H9 (cell line): Measurements from ENCODE around the gene TPPP2. TPM values are rescaled to one million over a fixed set of nuclear protein-coding genes. Genes with fewer than 3 reads are reported as not detected.

Source experiments
- DNase-seq: peaks from one replicate; pipeline ENCODE4 v3.0.0-alpha.2; 2017
- H2AFZ ChIP-seq: one replicate; pipeline ENCODE4 v1.6.1; 2013; ENCODE audit warnings: mild to moderate bottlenecking, low read length, control low read depth, moderate library complexity
- H2AK5ac ChIP-seq: 2 replicates; pipeline ENCODE4 v1.6.1; 2013; ENCODE audit warnings: low read length, control low read depth, mixed read lengths; ENCODE audit not compliant: insufficient read length
- H2BK120ac ChIP-seq: one replicate; pipeline ENCODE4 v1.6.1; 2013; ENCODE audit warnings: low read depth, mild to moderate bottlenecking, low read length, control low read depth, inconsistent platforms; ENCODE audit not compliant: poor library complexity, severe bottlenecking
- H2BK12ac ChIP-seq: 2 replicates; pipeline ENCODE4 v1.6.1; 2013; ENCODE audit warnings: low read length, control low read depth, mixed read lengths, low read depth; ENCODE audit not compliant: insufficient read length
- H2BK15ac ChIP-seq: 2 replicates; pipeline ENCODE4 v1.6.1; 2013; ENCODE audit warnings: low read depth, low read length, control low read depth
- H2BK20ac ChIP-seq: one replicate; pipeline ENCODE4 v1.6.1; 2013; ENCODE audit warnings: low read depth, mild to moderate bottlenecking, low read length, control low read depth, inconsistent platforms; ENCODE audit not compliant: poor library complexity, severe bottlenecking
- H2BK5ac ChIP-seq: 2 replicates; pipeline ENCODE4 v1.6.1; 2013; ENCODE audit warnings: low read length, control low read depth, mixed read lengths; ENCODE audit not compliant: insufficient read length
- H3K14ac ChIP-seq: 2 replicates; pipeline ENCODE4 v1.6.1; 2013; ENCODE audit warnings: low read length, control low read depth; ENCODE audit not compliant: insufficient read depth
- H3K18ac ChIP-seq: 2 replicates; pipeline ENCODE4 v1.6.1; 2013; ENCODE audit warnings: low read depth, mild to moderate bottlenecking, mixed read lengths, low read length, control low read depth; ENCODE audit not compliant: insufficient read length
- H3K23ac ChIP-seq: 2 replicates; pipeline ENCODE4 v1.6.1; 2013; ENCODE audit warnings: low read length, control low read depth, mixed read lengths, low read depth; ENCODE audit not compliant: insufficient read length
- H3K23me2 ChIP-seq: 2 replicates; pipeline ENCODE4 v1.6.1; 2013; ENCODE audit warnings: low read depth, mild to moderate bottlenecking, mixed read lengths, low read length, control low read depth; ENCODE audit not compliant: insufficient read length, poor library complexity, severe bottlenecking
- H3K27ac ChIP-seq: 2 replicates; pipeline ENCODE4 v1.5.1; 2013; ENCODE audit warnings: low read length, control low read depth, mixed read lengths, low read depth; ENCODE audit not compliant: insufficient read length
- H3K27me3 ChIP-seq: 2 replicates; pipeline ENCODE4 v1.6.1; 2013; ENCODE audit warnings: low read length, control low read depth, inconsistent platforms; ENCODE audit not compliant: insufficient read depth
- H3K4ac ChIP-seq: 2 replicates; pipeline ENCODE4 v1.6.1; 2013; ENCODE audit warnings: low read depth, mild to moderate bottlenecking, control low read depth, inconsistent platforms, low read length, moderate library complexity
- H3K4me1 ChIP-seq: 2 replicates; pipeline ENCODE4 v1.6.1; 2013; ENCODE audit warnings: low read length, control low read depth, inconsistent platforms; ENCODE audit not compliant: insufficient read depth
- H3K4me2 ChIP-seq: 2 replicates; pipeline ENCODE4 v1.6.1; 2013; ENCODE audit warnings: low read length, control low read depth, mixed read lengths; ENCODE audit not compliant: insufficient read length, insufficient read depth
- H3K56ac ChIP-seq: 2 replicates; pipeline ENCODE4 v1.6.1; 2013; ENCODE audit warnings: low read depth, mild to moderate bottlenecking, mixed read lengths, low read length, control low read depth; ENCODE audit not compliant: insufficient read length
- H3K79me1 ChIP-seq: 2 replicates; pipeline ENCODE4 v1.6.1; 2013; ENCODE audit warnings: low read depth, mild to moderate bottlenecking, moderate library complexity, low read length, control low read depth, inconsistent platforms; ENCODE audit not compliant: insufficient read depth, poor library complexity, severe bottlenecking
- H3K79me2 ChIP-seq: 2 replicates; pipeline ENCODE4 v1.6.1; 2013; ENCODE audit warnings: low read length, control low read depth, inconsistent platforms; ENCODE audit not compliant: insufficient read depth
- H3K9ac ChIP-seq: 2 replicates; pipeline ENCODE4 v1.6.1; 2013; ENCODE audit warnings: low read length, control low read depth, mixed read lengths; ENCODE audit not compliant: insufficient read length; ENCODE audit errors: extremely low read depth
- H3K9me3 ChIP-seq: one replicate; pipeline ENCODE4 v1.6.1; 2013; ENCODE audit warnings: low read depth, low read length, inconsistent platforms; ENCODE audit not compliant: control insufficient read depth
- H3T11ph ChIP-seq: one replicate; pipeline ENCODE4 v1.6.1; 2013; ENCODE audit warnings: mild to moderate bottlenecking, low read length, control low read depth, inconsistent platforms
- H4K20me1 ChIP-seq: one replicate; pipeline ENCODE4 v1.6.1; 2013; ENCODE audit not compliant: control insufficient read depth, insufficient read length, insufficient read depth
- H4K5ac ChIP-seq: 2 replicates; pipeline ENCODE4 v1.6.1; 2013; ENCODE audit warnings: low read depth, mild to moderate bottlenecking, mixed read lengths, low read length, control low read depth; ENCODE audit not compliant: insufficient read length
- H4K8ac ChIP-seq: replicated peaks from 2 replicates; pipeline ENCODE4 v1.6.1; 2013; ENCODE audit warnings: low read length, control low read depth, mixed read lengths, low read depth; ENCODE audit not compliant: insufficient read length
- H4K91ac ChIP-seq: 2 replicates; pipeline ENCODE4 v1.6.1; 2013; ENCODE audit warnings: low read depth, mild to moderate bottlenecking, moderate library complexity, mixed read lengths, low read length, control low read depth; ENCODE audit not compliant: insufficient read length
- H3K27ac Mint-ChIP-seq, 3 experiments: 2 replicates in 2 of 3; 3 replicates in 1 of 3; pipeline ENCODE4 v1.8.0; 2020 to 2021; ENCODE audit warnings: mixed read lengths in 3 of 3, mild to moderate bottlenecking in 1 of 3, moderate library complexity in 1 of 3
- H3K27me3 Mint-ChIP-seq: 2 replicates; pipeline ENCODE4 v1.8.0; 2021; ENCODE audit warnings: low read depth, mild to moderate bottlenecking, moderate library complexity, mixed read lengths
- H3K36me3 Mint-ChIP-seq, 3 experiments: 2 replicates in 2 of 3; 3 replicates in 1 of 3; pipeline ENCODE4 v1.8.0; 2020 to 2021; ENCODE audit warnings: low read depth in 3 of 3, mixed read lengths in 3 of 3; ENCODE audit not compliant: insufficient read depth in 1 of 3
- H3K4me1 Mint-ChIP-seq, 2 experiments: 2 replicates each; pipeline ENCODE4 v1.8.0; 2020; ENCODE audit warnings: mixed read lengths in 2 of 2
- H3K4me3 Mint-ChIP-seq, 2 experiments: 2 replicates in 1 of 2; 3 replicates in 1 of 2; pipeline ENCODE4 v1.8.0; 2020 to 2021; ENCODE audit warnings: mild to moderate bottlenecking in 2 of 2, mixed read lengths in 2 of 2, moderate library complexity in 1 of 2
- H3K9me3 Mint-ChIP-seq, 2 experiments: 2 replicates in 1 of 2; 3 replicates in 1 of 2; pipeline ENCODE4 v1.8.0; 2020; ENCODE audit warnings: mild to moderate bottlenecking in 2 of 2, mixed read lengths in 2 of 2, moderate library complexity in 1 of 2
- WGBS: extraction: QIAGEN DNeasy Blood & Tissue Kit; methylation state at CpG from one replicate; pipeline ENCODE4 v1.1.7; 2013; ENCODE audit warnings: missing lambda C conversion rate, low lambda C conversion rate, mixed read lengths; ENCODE audit not compliant: insufficient read length; ENCODE audit errors: extremely low coverage; 5-methylcytosine and 5-hydroxymethylcytosine counted together
- total RNA-seq: library from RNA; stranded (reverse); gene quantifications from 2 replicates; pipeline ENCODE4 v1.2.1, GENCODE V29; 2021
- TF ChIP-seq, protein P1 (sequence below): fragments of 200-600 bp; sonication (generic); conservative IDR thresholded peaks from 3 replicates; pipeline ENCODE4 v1.8.0; 2021; ENCODE audit warnings: antibody characterized with exemption, mild to moderate bottlenecking

The TPPP2 gene
- total RNA-seq, 1 experiment from 2014 or later: not detected

GRCh38 chr14:21026988-21027315 lies 3.1 kb upstream of the TPPP2 start:
- H3K18ac ChIP-seq: no peak overlapping the region
- H3K4me1 ChIP-seq: peaks cover 4% of the 10 kb centered on the region; the same call in 1 of the 2 replicates
- Mint-ChIP-seq H3K4me1 (peaks cover 35 to 40% of the 10 kb centered on the region in 2 experiments), H3K27me3 (peaks cover 63% of the 10 kb centered on the region), H3K4me3 (peak overlapping the region; percentile 25 to 68; a peak in 4 of 5 replicates), H3K9me3 (no peaks in the 10 kb centered on the region), H3K36me3 (peaks cover 0 to 2% (median 1%) of the 10 kb centered on the region in 3 experiments; a peak in 1 of 7 replicates), H3K27ac (no peak overlapping the region; a peak in 2 of 7 replicates)
- no peak overlapping the region for H3K14ac ChIP-seq
- peaks cover 8% of the 10 kb centered on the region; the same call in 1 of the 2 replicates for H3K27me3 ChIP-seq
- no CpG with 5 or more reads among the region's 3 CpGs for WGBS
- H4K20me1 ChIP-seq: no peaks in the 10 kb centered on the region
- H3K23me2 ChIP-seq: peaks cover 12% of the 10 kb centered on the region
- no peak overlapping the region for H2AFZ ChIP-seq
- no peak overlapping the region for H4K5ac ChIP-seq
- H4K91ac ChIP-seq: no peak overlapping the region
- H3K9me3 ChIP-seq: no peaks in the 10 kb centered on the region
- no peak overlapping the region for H3K9ac ChIP-seq
- no peaks in the 10 kb centered on the region for H3K79me1 ChIP-seq
- no peak overlapping the region for H2BK120ac ChIP-seq
- no peaks in the 10 kb centered on the region for H3K79me2 ChIP-seq
- H3T11ph ChIP-seq: no peak overlapping the region
- no peak overlapping the region for H3K23ac ChIP-seq
- no peak overlapping the region for H2BK5ac ChIP-seq
- H2BK12ac ChIP-seq: no peak overlapping the region
- no peak for DNase-seq
- H3K56ac ChIP-seq: no peak overlapping the region
- no peak overlapping the region for H3K4me2 ChIP-seq
- TF ChIP-seq, protein P1, sequence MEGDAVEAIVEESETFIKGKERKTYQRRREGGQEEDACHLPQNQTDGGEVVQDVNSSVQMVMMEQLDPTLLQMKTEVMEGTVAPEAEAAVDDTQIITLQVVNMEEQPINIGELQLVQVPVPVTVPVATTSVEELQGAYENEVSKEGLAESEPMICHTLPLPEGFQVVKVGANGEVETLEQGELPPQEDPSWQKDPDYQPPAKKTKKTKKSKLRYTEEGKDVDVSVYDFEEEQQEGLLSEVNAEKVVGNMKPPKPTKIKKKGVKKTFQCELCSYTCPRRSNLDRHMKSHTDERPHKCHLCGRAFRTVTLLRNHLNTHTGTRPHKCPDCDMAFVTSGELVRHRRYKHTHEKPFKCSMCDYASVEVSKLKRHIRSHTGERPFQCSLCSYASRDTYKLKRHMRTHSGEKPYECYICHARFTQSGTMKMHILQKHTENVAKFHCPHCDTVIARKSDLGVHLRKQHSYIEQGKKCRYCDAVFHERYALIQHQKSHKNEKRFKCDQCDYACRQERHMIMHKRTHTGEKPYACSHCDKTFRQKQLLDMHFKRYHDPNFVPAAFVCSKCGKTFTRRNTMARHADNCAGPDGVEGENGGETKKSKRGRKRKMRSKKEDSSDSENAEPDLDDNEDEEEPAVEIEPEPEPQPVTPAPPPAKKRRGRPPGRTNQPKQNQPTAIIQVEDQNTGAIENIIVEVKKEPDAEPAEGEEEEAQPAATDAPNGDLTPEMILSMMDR: no peak
- H3K4ac ChIP-seq: no peak overlapping the region
- H2BK15ac ChIP-seq: no peak overlapping the region
- no peak overlapping the region for H2BK20ac ChIP-seq
- H3K27ac ChIP-seq: no peak overlapping the region
- no peak overlapping the region for H4K8ac ChIP-seq
- H2AK5ac ChIP-seq: no peak overlapping the region
